SK-N-MC (cell line): ENCODE data around the gene LRRC4C.

Experiments used
- EZH2 ChIP-seq: fragments of 200-600 bp; sonication (generic); IDR thresholded peaks from one replicate; pipeline ENCODE4 v1.6.1; 2017; ENCODE audit warnings: antibody characterized with exemption
- FOXP2 ChIP-seq: optimal IDR thresholded peaks from 2 replicates; pipeline ENCODE3; 2011; ENCODE audit warnings: mild to moderate bottlenecking, moderate library complexity; ENCODE audit not compliant: insufficient read depth; ENCODE audit errors: extremely low read length, control extremely low read depth
- POLR2AphosphoS5 ChIP-seq: IDR thresholded peaks from 2 replicates; pipeline ENCODE4 v1.6.1; 2012; ENCODE audit warnings: mild to moderate bottlenecking, low read depth, low read length, borderline replicate concordance

- no peak for TF ChIP-seq EZH2
- TF ChIP-seq POLR2AphosphoS5: no peak
- TF ChIP-seq FOXP2: no peak
Measured at GRCh38 chr11:41040474-41040873, 419.0 kb downstream of the LRRC4C start.
